Measurements from ENCODE around the gene CCND2. TPM values are rescaled to one million over a fixed set of nuclear protein-coding genes. Genes with fewer than 3 reads are reported as not detected.

Gene CCND2
- total and polyA plus RNA-seq, 9 of the 15 experiments (the other 6 are each of a cell fraction or from before 2014, with no cell fraction given), result 13.6 to 99.3 (median 39.6) TPM

GRCh38 chr12:4256043-4256826 is 17.3 kb upstream of the CCND2 start (continued):
- TF ChIP-seq SIX5 (IDR thresholded peaks at IDR 0.05; ENCODE audit: borderline replicate concordance in 1 of 2, insufficient read depth in 1 of 2, low read depth in 1 of 2, low read length in 2 of 2), result no peak
- TF ChIP-seq ZFP36 (IDR thresholded peaks at IDR 0.05; ENCODE audit: low read depth, low read length, partially characterized antibody), result peak; percentile 35
- TF ChIP-seq U2AF2 (optimal IDR thresholded peaks at IDR 0.05; ENCODE audit: low read depth, low read length), result no peak
- TF ChIP-seq RBM17 (IDR thresholded peaks at IDR 0.05; ENCODE audit: borderline replicate concordance, low read depth, low read length), result no peak
- no peak for TF ChIP-seq HES1 (IDR thresholded peaks at IDR 0.05; ENCODE audit: low read depth)
- TF ChIP-seq ZNF324 (CRISPR knock-in tag; IDR thresholded peaks at IDR 0.05), result no peak
- no peak for TF ChIP-seq BCL6 (CRISPR knock-in tag; IDR thresholded peaks at IDR 0.05)
- TF ChIP-seq ZNF668 (CRISPR knock-in tag; IDR thresholded peaks at IDR 0.05), result no peak
- no peak for TF ChIP-seq RBM14 (IDR thresholded peaks at IDR 0.05; ENCODE audit: borderline replicate concordance, insufficient read depth, low read depth, low read length)
- TF ChIP-seq BCLAF1 (IDR thresholded peaks at IDR 0.05; ENCODE audit: borderline replicate concordance in 1 of 2, control insufficient read depth in 1 of 2, low read depth in 2 of 2, low read length in 1 of 2), result no peak
- TF ChIP-seq BCOR (IDR thresholded peaks at IDR 0.05), result 0 out of 2 replicates have a peak, but pooled peaks have one; percentile 45
- no peak for TF ChIP-seq CHD1 (IDR thresholded peaks at IDR 0.05; ENCODE audit: low read length)
- TF ChIP-seq MTF1 (CRISPR knock-in tag; IDR thresholded peaks at IDR 0.05; ENCODE audit: borderline replicate concordance), result no peak
- TF ChIP-seq E2F1 (CRISPR knock-in tag; IDR thresholded peaks at IDR 0.05), result no peak

All from K562 (cell line).